WTC11 (cell line): ENCODE measurements around the gene TMEM121B. TPM values are rescaled to one million over a fixed set of nuclear protein-coding genes. Genes with fewer than 3 reads are reported as not detected.

Experiments used
- ATAC-seq: fragments of 200-7000 bp; cut with Tn5 transposase; 2 replicates; pipeline ENCODE4 v1.10.0; 2021; ENCODE audit warnings: mild to moderate bottlenecking, moderate library complexity
- CTCF ChIA-PET: fragments of 300-600 bp; sonication (Branson Sonifier 250); formaldehyde crosslinking; loops from one replicate; lab custom pipeline; 2021; ENCODE audit warnings: antibody characterized with exemption; lab: Charles Lee
- POLR2A ChIA-PET: fragments of 350-600 bp; sonication (Branson Sonifier 250); formaldehyde crosslinking; loops from one replicate; lab custom pipeline; 2021; ENCODE audit warnings: antibody characterized with exemption; lab: Charles Lee
- DNase-seq: peaks from one replicate; pipeline ENCODE4 v3.0.0; 2021; ENCODE audit warnings: low spot score
- H3K27ac Mint-ChIP-seq: 2 replicates; pipeline ENCODE4 v1.8.0; 2021; ENCODE audit warnings: mixed read lengths
- H3K27me3 Mint-ChIP-seq: 2 replicates; pipeline ENCODE4 v1.8.0; 2021; ENCODE audit warnings: low read depth, mild to moderate bottlenecking, moderate library complexity, mixed read lengths
- H3K36me3 Mint-ChIP-seq: 2 replicates; pipeline ENCODE4 v1.8.0; 2021; ENCODE audit warnings: mixed read lengths
- H3K4me1 Mint-ChIP-seq: 2 replicates; pipeline ENCODE4 v1.8.0; 2022; ENCODE audit warnings: mixed read lengths
- H3K4me3 Mint-ChIP-seq: 2 replicates; pipeline ENCODE4 v1.8.0; 2021; ENCODE audit warnings: mild to moderate bottlenecking, moderate library complexity, mixed read lengths
- H3K9me3 Mint-ChIP-seq: 2 replicates; pipeline ENCODE4 v1.8.0; 2021; ENCODE audit warnings: mixed read lengths
- CBFB ChIP-seq: sonication (generic); formaldehyde crosslinking; IDR thresholded peaks from 2 replicates; pipeline ENCODE4 v1.8.1; 2022; ENCODE audit warnings: mild to moderate bottlenecking, low read depth, missing genetic modification reagents
- CDX4 ChIP-seq: fragments of 250-450 bp; sonication (Bioruptor Pico); IDR thresholded peaks from 2 replicates; pipeline ENCODE4 v1.9.0; 2021; ENCODE audit warnings: moderate library complexity, mild to moderate bottlenecking, inconsistent platforms, borderline replicate concordance
- CREB1 ChIP-seq: sonication (generic); formaldehyde crosslinking; IDR thresholded peaks from 2 replicates; pipeline ENCODE4 v1.8.0; 2023; ENCODE audit warnings: mild to moderate bottlenecking, missing genetic modification reagents
- CREM ChIP-seq: sonication (generic); formaldehyde crosslinking; IDR thresholded peaks from 2 replicates; pipeline ENCODE4 v1.8.1; 2022; ENCODE audit warnings: mild to moderate bottlenecking, missing genetic modification reagents, moderate library complexity
- ELF4 ChIP-seq: sonication (generic); formaldehyde crosslinking; IDR thresholded peaks from 2 replicates; pipeline ENCODE4 v1.8.1; 2022; ENCODE audit warnings: low read depth, mild to moderate bottlenecking, moderate library complexity, missing genetic modification reagents
- ERG ChIP-seq: fragments of 250-450 bp; sonication (Bioruptor Pico); IDR thresholded peaks from 2 replicates; pipeline ENCODE4 v1.8.0; 2021; ENCODE audit warnings: mild to moderate bottlenecking
- ESRRA ChIP-seq: sonication (generic); formaldehyde crosslinking; IDR thresholded peaks from 2 replicates; pipeline ENCODE4 v1.8.1; 2022; ENCODE audit warnings: mild to moderate bottlenecking, missing genetic modification reagents, borderline replicate concordance
- ETV6 ChIP-seq: sonication (generic); formaldehyde crosslinking; IDR thresholded peaks from 2 replicates; pipeline ENCODE4 v1.8.1; 2022; ENCODE audit warnings: mild to moderate bottlenecking, missing genetic modification reagents
- FOXJ3 ChIP-seq: sonication (generic); formaldehyde crosslinking; IDR thresholded peaks from 2 replicates; pipeline ENCODE4 v1.9.0; 2021; ENCODE audit warnings: missing genetic modification reagents, mild to moderate bottlenecking, borderline replicate concordance
- FOXP1 ChIP-seq: sonication (generic); formaldehyde crosslinking; IDR thresholded peaks from 2 replicates; pipeline ENCODE4 v1.8.0; 2022; ENCODE audit warnings: missing genetic modification reagents, mild to moderate bottlenecking, moderate library complexity, borderline replicate concordance
- GRHL2 ChIP-seq: fragments of 250-450 bp; sonication (Bioruptor Pico); IDR thresholded peaks from 2 replicates; pipeline ENCODE4 v1.8.0; 2022; ENCODE audit warnings: mild to moderate bottlenecking, moderate library complexity; ENCODE audit not compliant: insufficient replicate concordance, severe bottlenecking
- HMGXB4 ChIP-seq: sonication (generic); formaldehyde crosslinking; IDR thresholded peaks from 2 replicates; pipeline ENCODE4 v1.8.1; 2023; ENCODE audit warnings: mild to moderate bottlenecking, moderate library complexity, missing genetic modification reagents
- IRF1 ChIP-seq: sonication (generic); formaldehyde crosslinking; IDR thresholded peaks from 2 replicates; pipeline ENCODE4 v1.8.0; 2023; ENCODE audit warnings: missing genetic modification reagents
- JUN ChIP-seq: sonication (generic); formaldehyde crosslinking; IDR thresholded peaks from 2 replicates; pipeline ENCODE4 v1.8.0; 2023; ENCODE audit warnings: mild to moderate bottlenecking, missing genetic modification reagents
- MAX ChIP-seq: sonication (generic); formaldehyde crosslinking; IDR thresholded peaks from 2 replicates; pipeline ENCODE4 v1.8.0; 2022; ENCODE audit warnings: mild to moderate bottlenecking, missing genetic modification reagents
- NFYB ChIP-seq: sonication (generic); formaldehyde crosslinking; conservative IDR thresholded peaks from 2 replicates; pipeline ENCODE4 v1.8.0; 2022; ENCODE audit warnings: low read depth, missing genetic modification reagents
- PREB ChIP-seq: sonication (generic); formaldehyde crosslinking; IDR thresholded peaks from 2 replicates; pipeline ENCODE4 v1.8.1; 2022; ENCODE audit warnings: mild to moderate bottlenecking, missing genetic modification reagents, moderate library complexity, borderline replicate concordance
- RELA ChIP-seq: sonication (generic); formaldehyde crosslinking; IDR thresholded peaks from 2 replicates; pipeline ENCODE4 v1.8.1; 2022; ENCODE audit warnings: missing genetic modification reagents, mild to moderate bottlenecking, borderline replicate concordance
- RORB ChIP-seq: fragments of 250-450 bp; sonication (Bioruptor Pico); IDR thresholded peaks from 2 replicates; pipeline ENCODE4 v1.9.0; 2021; ENCODE audit warnings: mild to moderate bottlenecking
- TEAD4 ChIP-seq: sonication (generic); formaldehyde crosslinking; IDR thresholded peaks from 2 replicates; pipeline ENCODE4 v1.8.0; 2022; ENCODE audit warnings: mild to moderate bottlenecking, missing genetic modification reagents
- USF1 ChIP-seq: sonication (generic); formaldehyde crosslinking; IDR thresholded peaks from 2 replicates; pipeline ENCODE4 v1.8.0; 2022; ENCODE audit warnings: mild to moderate bottlenecking, missing genetic modification reagents
- ZNF219 ChIP-seq: sonication (generic); formaldehyde crosslinking; IDR thresholded peaks from 2 replicates; pipeline ENCODE4 v1.8.0; 2023; ENCODE audit warnings: missing genetic modification reagents, mild to moderate bottlenecking, borderline replicate concordance
- ZNF232 ChIP-seq: sonication (generic); formaldehyde crosslinking; IDR thresholded peaks from 2 replicates; pipeline ENCODE4 v1.8.0; 2022; ENCODE audit warnings: mild to moderate bottlenecking, missing genetic modification reagents
- ZNF317 ChIP-seq: sonication (generic); formaldehyde crosslinking; IDR thresholded peaks from 2 replicates; pipeline ENCODE4 v1.8.1; 2023; ENCODE audit warnings: low read depth, mild to moderate bottlenecking, moderate library complexity, missing genetic modification reagents, borderline replicate concordance
- ZSCAN18 ChIP-seq: fragments of 250-450 bp; sonication (Bioruptor Pico); IDR thresholded peaks from 2 replicates; pipeline ENCODE4 v2.1.2; 2022; ENCODE audit warnings: mild to moderate bottlenecking, moderate library complexity
- total RNA-seq: library from RNA; stranded (reverse); gene quantifications from 3 replicates; pipeline ENCODE4 v1.2.3, GENCODE V29; 2021

The TMEM121B gene
- total RNA-seq, 1 experiment from 2014 or later, result 7.5 TPM

- no peak for DNase-seq
- Mint-ChIP-seq H3K27ac (no peak overlapping the region), H3K27me3 (no peaks in the 10 kb centered on the region), H3K4me3 (no peak overlapping the region), H3K9me3 (no peaks in the 10 kb centered on the region), H3K4me1 (no peaks in the 10 kb centered on the region), H3K36me3 (peaks cover 50% of the 10 kb centered on the region)
- TF ChIP-seq ZNF232 (CRISPR knock-in tag) (no peak), FOXJ3 (no peak), CBFB (CRISPR knock-in tag) (no peak), ELF4 (CRISPR knock-in tag) (no peak), PREB (CRISPR knock-in tag) (no peak), MAX (CRISPR knock-in tag) (no peak), ZNF317 (CRISPR knock-in tag) (no peak)
- ChIA-PET POLR2A (no interaction called here), CTCF (interaction anchor here (0.8 to 1.8 kb wide), 4 partner anchors 14 to 356 kb away, joined by 3 to 5 read pairs (median 4); no protein-coding TSS in a partner anchor)
- no peak for ATAC-seq
These were observed 24.0 kb upstream of the TMEM121B start for GRCh38 chr22:17145021-17145680.

GRCh38 chr22:17143826-17144225 is 22.7 kb upstream of the TMEM121B start:
- POLR2A ChIA-PET, result interaction anchor here (0.7 kb wide), 1 partner anchor 214 kb away, joined by 6 read pairs; no protein-coding TSS in a partner anchor
- no peak for TF ChIP-seq JUN
- TF ChIP-seq ESRRA (CRISPR knock-in tag), result no peak
- no peak for TF ChIP-seq TEAD4 (CRISPR knock-in tag)
- no peak for TF ChIP-seq ETV6
- no peak for TF ChIP-seq CREM (CRISPR knock-in tag)
- no peak for TF ChIP-seq NFYB
- TF ChIP-seq ZNF317 (CRISPR knock-in tag), result no peak
- TF ChIP-seq ZSCAN18 (CRISPR knock-in tag), result no peak
- no peak for TF ChIP-seq FOXP1 (CRISPR knock-in tag)
- no peak for TF ChIP-seq IRF1 (CRISPR knock-in tag)
- TF ChIP-seq CDX4, result no peak
- no peak for TF ChIP-seq RORB (CRISPR knock-in tag)
- TF ChIP-seq RELA (CRISPR knock-in tag), result no peak
- DNase-seq (no peak), ATAC-seq (no peak)
- CTCF ChIA-PET, result interaction anchor here (0.5 to 1.4 kb wide), 3 partner anchors 28 to 217 kb away, joined by 3 to 5 read pairs (median 3); no protein-coding TSS in a partner anchor
- Mint-ChIP-seq H3K36me3 (peaks cover 52% of the 10 kb centered on the region), H3K4me1 (no peaks in the 10 kb centered on the region), H3K9me3 (no peaks in the 10 kb centered on the region), H3K27me3 (no peaks in the 10 kb centered on the region), H3K27ac (no peak overlapping the region), H3K4me3 (no peak overlapping the region)

- Mint-ChIP-seq H3K27me3 (no peaks in the 10 kb centered on the region), H3K4me3 (no peak overlapping the region), H3K36me3 (peaks cover 57% of the 10 kb centered on the region), H3K9me3 (no peaks in the 10 kb centered on the region), H3K4me1 (no peaks in the 10 kb centered on the region), H3K27ac (no peak overlapping the region)
- CTCF ChIA-PET, result interaction anchor here (1.4 kb wide), 1 partner anchor 29 kb away, joined by 5 read pairs; no protein-coding TSS in a partner anchor
- ATAC-seq (no peak), DNase-seq (no peak)
- POLR2A ChIA-PET, result no interaction called here
- TF ChIP-seq GRHL2 (no peak), HMGXB4 (CRISPR knock-in tag) (no peak), USF1 (CRISPR knock-in tag) (no peak), CREB1 (no peak), ERG (CRISPR knock-in tag) (no peak), ZNF219 (CRISPR knock-in tag) (no peak)
These were observed 21.9 kb upstream of the TMEM121B start for GRCh38 chr22:17143101-17143500.
